HEK293 (cell line): ENCODE measurements around the gene AMZ1.
"Not testable (repeated sequence)": the region's sequence is repeated elsewhere in the genome, so short reads cannot be mapped to it uniquely, and the experiment has no call there.

Source experiments
- BCL11A ChIP-seq: fragments of 450-650 bp; formaldehyde crosslinking; IDR thresholded peaks from 2 replicates; pipeline ENCODE4 v1.5.1; 2016; ENCODE audit warnings: low read depth, missing biosample characterization, missing genetic modification characterization
- CTCF ChIP-seq: fragments of 450-650 bp; formaldehyde crosslinking; IDR thresholded peaks from 2 replicates; pipeline ENCODE4 v1.5.1; 2016; ENCODE audit warnings: missing biosample characterization, missing genetic modification characterization
- PRDM10 ChIP-seq: fragments of 450-650 bp; formaldehyde crosslinking; IDR thresholded peaks from 2 replicates; pipeline ENCODE4 v1.5.1; 2016; ENCODE audit warnings: missing biosample characterization, missing genetic modification characterization
- ZFP3 ChIP-seq: fragments of 450-650 bp; formaldehyde crosslinking; IDR thresholded peaks from 2 replicates; pipeline ENCODE4 v1.5.1; 2016; ENCODE audit warnings: low read depth, missing biosample characterization, missing genetic modification characterization
- ZNF138 ChIP-seq: fragments of 450-650 bp; formaldehyde crosslinking; IDR thresholded peaks from 2 replicates; pipeline ENCODE4 v1.5.1; 2016; ENCODE audit warnings: missing biosample characterization, missing genetic modification characterization, borderline replicate concordance
- ZNF184 ChIP-seq: fragments of 450-650 bp; IDR thresholded peaks from 2 replicates; pipeline ENCODE4 v1.5.1; 2018; ENCODE audit warnings: missing biosample characterization, mild to moderate bottlenecking, missing genetic modification characterization
- ZNF274 ChIP-seq, 2 experiments: fragments of 200-500 bp in 1 of 2; fragments of 450-650 bp in 1 of 2; sonication (Bioruptor generic) in 1 of 2; formaldehyde crosslinking in 1 of 2; IDR thresholded peaks; 2 replicates each; pipeline versions ENCODE4 v1.5.1 to v1.6.1; 2014 to 2016; ENCODE audit warnings: borderline replicate concordance in 1 of 2, inconsistent platforms in 1 of 2, low read length in 1 of 2, missing biosample characterization in 1 of 2, missing genetic modification characterization in 1 of 2
- ZNF335 ChIP-seq: fragments of 450-650 bp; formaldehyde crosslinking; conservative IDR thresholded peaks from 2 replicates; pipeline ENCODE4 v1.5.1; 2016; ENCODE audit warnings: missing biosample characterization, missing genetic modification characterization
- ZNF423 ChIP-seq: fragments of 450-650 bp; formaldehyde crosslinking; IDR thresholded peaks from 2 replicates; pipeline ENCODE4 v1.5.1; 2016; ENCODE audit warnings: missing biosample characterization, missing genetic modification characterization

DNA sequence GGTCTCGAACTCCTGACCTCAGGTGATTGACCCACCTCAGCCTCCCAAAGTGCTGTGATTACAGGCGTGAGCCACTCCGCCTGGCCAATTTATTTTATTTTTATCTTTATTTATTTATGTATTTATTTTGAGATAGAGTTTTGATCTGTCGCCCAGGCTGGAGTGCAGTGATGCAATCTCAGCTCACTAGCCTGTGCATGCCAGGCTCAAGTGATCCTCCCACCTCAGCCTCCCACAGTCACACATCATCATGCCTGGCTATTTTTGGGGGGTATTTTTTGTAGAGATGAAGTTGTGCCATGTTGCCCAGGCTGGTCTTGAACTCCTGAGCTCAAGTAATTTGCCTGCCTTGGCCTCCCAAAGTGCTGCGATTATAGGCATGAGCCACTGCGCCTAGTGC lies 14.8 kb upstream of the AMZ1 start:
- TF ChIP-seq BCL11A; ZNF138 (tag by site-specific recombination); CTCF (tag by site-specific recombination); PRDM10; ZNF274 (IDR thresholded peaks at IDR 0.05; ENCODE audit: low read length); ZNF274 (tag by site-specific recombination; IDR thresholded peaks at IDR 0.05; ENCODE audit: borderline replicate concordance); ZNF184; ZNF423 (tag by site-specific recombination); ZNF335 (tag by site-specific recombination); ZFP3: not testable (repeated sequence)
